ENCODE data around the gene SYNE1.
"Not testable (repeated sequence)": the region's sequence is repeated elsewhere in the genome, so short reads cannot be mapped to it uniquely, and the experiment has no call there.

SYNE1 gene

DNA sequence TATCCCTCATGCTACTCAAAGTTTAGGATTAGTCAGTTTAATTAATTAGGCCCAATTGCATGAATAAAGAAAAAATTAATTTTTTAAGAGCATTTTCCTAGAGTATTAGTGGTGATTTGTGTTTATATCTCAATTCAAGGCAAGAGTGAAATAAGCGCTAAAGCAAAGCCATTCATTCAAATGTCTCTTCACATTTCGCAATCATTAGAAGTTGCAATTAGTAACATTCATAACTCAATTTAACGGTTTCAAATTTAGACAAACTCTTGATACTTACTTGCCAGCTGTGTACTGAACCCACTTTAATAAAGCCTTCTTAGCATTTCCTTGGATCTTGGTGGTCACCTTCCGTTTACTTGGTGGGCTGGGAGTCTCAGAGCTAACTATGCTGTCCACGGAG lies 127.2 kb downstream of the SYNE1 start:
- Histone ChIP-seq H3K9me3 (ENCODE audit: control insufficient read depth, low read depth, low read length) (no peaks in the 10 kb centered on the region), H3K4me1 (ENCODE audit: control insufficient read depth, low read depth, low read length) (no peaks in the 10 kb centered on the region), H3K9ac (ENCODE audit: low read length) (no peak overlapping the region), H3K36me3 (ENCODE audit: control insufficient read depth, low read depth, low read length) (no peaks in the 10 kb centered on the region), H3K27me3 (ENCODE audit: control insufficient read depth, insufficient read depth, low read length) (no peaks in the 10 kb centered on the region), H3K27ac (ENCODE audit: low read length) (no peak overlapping the region), H3K4me3 (ENCODE audit: low read length) (no peak overlapping the region)

- Histone ChIP-seq H3K36me3 (ENCODE audit: control insufficient read depth, low read depth, low read length) (no peaks in the 10 kb centered on the region), H3K4me1 (ENCODE audit: control insufficient read depth, low read depth, low read length) (no peaks in the 10 kb centered on the region), H3K9me3 (ENCODE audit: control insufficient read depth, low read depth, low read length) (no peaks in the 10 kb centered on the region), H3K9ac (ENCODE audit: low read length) (no peak overlapping the region), H3K4me3 (ENCODE audit: low read length) (no peak overlapping the region), H3K27ac (ENCODE audit: low read length) (no peak overlapping the region), H3K27me3 (ENCODE audit: control insufficient read depth, insufficient read depth, low read length) (no peaks in the 10 kb centered on the region)
Observed at GRCh38 chr6:152508477-152508876, 128.7 kb downstream of the SYNE1 start.

DNA sequence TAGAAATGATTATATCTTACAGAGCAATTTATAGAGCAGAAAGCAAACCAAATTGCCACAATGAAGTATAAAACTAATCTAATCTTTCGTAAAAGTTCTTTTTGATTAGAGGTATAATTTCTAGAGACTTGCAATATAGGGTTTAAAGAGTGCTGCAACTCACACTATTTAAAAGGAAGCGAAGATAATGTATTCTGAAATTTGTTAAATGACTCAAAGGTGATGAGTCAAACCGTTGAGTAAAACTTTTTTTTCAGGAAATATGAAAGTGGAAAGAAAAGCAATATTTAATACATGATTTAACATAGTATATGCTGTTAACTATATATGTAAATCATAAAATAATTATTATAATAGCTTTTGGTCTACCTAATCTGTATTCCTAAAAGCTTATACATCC lies 133.6 kb downstream of the SYNE1 start:
- no peaks in the 10 kb centered on the region for H3K9me3 ChIP-seq (ENCODE audit: control insufficient read depth, low read depth, low read length)
- H3K27me3 ChIP-seq (ENCODE audit: control insufficient read depth, insufficient read depth, low read length): no peaks in the 10 kb centered on the region
- H3K9ac ChIP-seq (ENCODE audit: low read length): no peak overlapping the region
- no peaks in the 10 kb centered on the region for H3K4me1 ChIP-seq (ENCODE audit: control insufficient read depth, low read depth, low read length)
- no peaks in the 10 kb centered on the region for H3K36me3 ChIP-seq (ENCODE audit: control insufficient read depth, low read depth, low read length)
- no peak overlapping the region for H3K27ac ChIP-seq (ENCODE audit: low read length)
- no peak overlapping the region for H3K4me3 ChIP-seq (ENCODE audit: low read length)

DNA sequence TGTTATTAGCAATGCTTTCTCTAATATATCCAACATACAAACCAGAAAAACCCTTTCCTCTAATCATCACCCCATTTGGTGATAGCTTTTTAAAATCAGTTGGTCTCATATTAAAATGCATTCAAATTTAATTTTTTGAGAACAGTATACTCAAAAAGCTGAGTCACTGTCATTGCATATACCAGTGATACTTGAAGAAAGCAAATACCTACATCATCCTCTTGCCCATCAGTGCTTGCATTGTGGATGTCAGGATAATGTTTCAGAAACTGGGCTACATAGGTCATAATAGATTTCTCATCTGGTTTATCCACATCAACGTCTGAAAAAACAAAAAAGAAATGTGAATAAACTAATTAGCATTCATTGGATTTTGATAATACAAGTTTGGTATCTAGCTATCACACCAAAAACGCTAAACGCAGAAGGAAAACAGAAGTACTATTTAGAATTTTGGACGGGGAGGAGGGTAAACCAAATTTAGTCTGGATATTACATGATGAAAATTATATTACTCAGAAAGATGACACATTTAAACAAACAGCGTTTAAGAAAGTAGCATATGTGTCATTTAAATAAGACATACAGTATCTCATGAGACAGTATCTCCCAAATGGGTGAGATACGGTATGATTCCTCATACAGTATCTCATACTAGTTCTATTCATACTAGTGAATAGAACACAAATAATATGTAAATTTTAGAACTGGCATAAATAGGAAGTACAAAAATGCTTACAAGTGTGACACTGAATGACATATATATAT lies 134.6 kb downstream of the SYNE1 start:
- no peaks in the 10 kb centered on the region for H3K4me1 ChIP-seq (ENCODE audit: control insufficient read depth, low read depth, low read length)
- H3K36me3 ChIP-seq (ENCODE audit: control insufficient read depth, low read depth, low read length): no peaks in the 10 kb centered on the region
- H3K9ac ChIP-seq (ENCODE audit: low read length): no peak overlapping the region
- H3K27me3 ChIP-seq (ENCODE audit: control insufficient read depth, insufficient read depth, low read length): no peaks in the 10 kb centered on the region
- no peak overlapping the region for H3K4me3 ChIP-seq (ENCODE audit: low read length)
- H3K9me3 ChIP-seq (ENCODE audit: control insufficient read depth, low read depth, low read length): no peaks in the 10 kb centered on the region
- H3K27ac ChIP-seq (ENCODE audit: low read length): no peak overlapping the region

- Histone ChIP-seq H3K9ac (ENCODE audit: low read length) (no peak overlapping the region), H3K36me3 (ENCODE audit: control insufficient read depth, low read depth, low read length) (no peaks in the 10 kb centered on the region), H3K4me1 (ENCODE audit: control insufficient read depth, low read depth, low read length) (no peaks in the 10 kb centered on the region)
Observed at GRCh38 chr6:152499931-152500330, 137.2 kb downstream of the SYNE1 start.

GRCh38 chr6:152496731-152497130 lies 140.4 kb downstream of the SYNE1 start:
- Histone ChIP-seq H3K27ac (ENCODE audit: low read length) (no peak overlapping the region), H3K27me3 (ENCODE audit: control insufficient read depth, insufficient read depth, low read length) (no peaks in the 10 kb centered on the region), H3K36me3 (ENCODE audit: control insufficient read depth, low read depth, low read length) (no peaks in the 10 kb centered on the region), H3K9me3 (ENCODE audit: control insufficient read depth, low read depth, low read length) (no peaks in the 10 kb centered on the region), H3K4me1 (ENCODE audit: control insufficient read depth, low read depth, low read length) (no peaks in the 10 kb centered on the region), H3K4me3 (ENCODE audit: low read length) (no peak overlapping the region), H3K9ac (ENCODE audit: low read length) (no peak overlapping the region)

More at GRCh38 chr6:152499931-152500330, 137.2 kb downstream of the SYNE1 start:
- Histone ChIP-seq H3K4me3 (ENCODE audit: low read length) (no peak overlapping the region), H3K9me3 (ENCODE audit: control insufficient read depth, low read depth, low read length) (no peaks in the 10 kb centered on the region), H3K27me3 (ENCODE audit: control insufficient read depth, insufficient read depth, low read length) (no peaks in the 10 kb centered on the region), H3K27ac (ENCODE audit: low read length) (no peak overlapping the region)

GRCh38 chr6:152495456-152495855 lies 141.7 kb downstream of the SYNE1 start:
- not testable (repeated sequence) for H3K4me1 ChIP-seq (ENCODE audit: control insufficient read depth, low read depth, low read length); H3K4me3 ChIP-seq (ENCODE audit: low read length); H3K27me3 ChIP-seq (ENCODE audit: control insufficient read depth, insufficient read depth, low read length)

GRCh38 chr6:152492281-152492680 lies 144.9 kb downstream of the SYNE1 start:
- H3K36me3 ChIP-seq (ENCODE audit: control insufficient read depth, low read depth, low read length); H3K9me3 ChIP-seq (ENCODE audit: control insufficient read depth, low read depth, low read length); H3K9ac ChIP-seq (ENCODE audit: low read length); H3K4me3 ChIP-seq (ENCODE audit: low read length); H3K27me3 ChIP-seq (ENCODE audit: control insufficient read depth, insufficient read depth, low read length); H3K27ac ChIP-seq (ENCODE audit: low read length); H3K4me1 ChIP-seq (ENCODE audit: control insufficient read depth, low read depth, low read length): not testable (repeated sequence)

More at GRCh38 chr6:152495456-152495855, 141.7 kb downstream of the SYNE1 start:
- H3K9me3 ChIP-seq (ENCODE audit: control insufficient read depth, low read depth, low read length); H3K9ac ChIP-seq (ENCODE audit: low read length); H3K27ac ChIP-seq (ENCODE audit: low read length); H3K36me3 ChIP-seq (ENCODE audit: control insufficient read depth, low read depth, low read length): not testable (repeated sequence)

- not testable (repeated sequence) for H3K4me1 ChIP-seq (ENCODE audit: control insufficient read depth, low read depth, low read length); H3K27ac ChIP-seq (ENCODE audit: low read length); H3K4me3 ChIP-seq (ENCODE audit: low read length); H3K36me3 ChIP-seq (ENCODE audit: control insufficient read depth, low read depth, low read length); H3K9ac ChIP-seq (ENCODE audit: low read length); H3K9me3 ChIP-seq (ENCODE audit: control insufficient read depth, low read depth, low read length); H3K27me3 ChIP-seq (ENCODE audit: control insufficient read depth, insufficient read depth, low read length)
Observed at GRCh38 chr6:152491501-152491900, 145.7 kb downstream of the SYNE1 start.

DNA sequence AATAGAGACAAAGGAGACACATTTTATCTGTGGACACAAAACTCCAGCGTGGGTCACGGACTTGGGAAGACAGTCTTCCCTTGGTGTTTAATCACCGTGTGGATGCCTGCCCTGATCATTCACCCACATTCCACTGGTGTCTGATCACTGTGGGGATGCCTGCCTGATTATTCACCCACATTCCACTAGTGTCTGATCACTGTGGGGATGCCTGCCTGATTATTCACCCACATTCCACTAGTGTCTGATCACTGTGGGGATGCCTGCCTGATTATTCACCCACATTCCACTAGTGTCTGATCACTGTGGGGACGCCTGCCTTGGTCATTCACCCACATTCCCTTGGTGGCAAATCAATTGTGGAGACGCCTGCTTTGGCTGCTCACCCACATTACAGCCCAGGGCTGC lies 146.2 kb downstream of the SYNE1 start:
- H3K4me1 ChIP-seq (ENCODE audit: control insufficient read depth, low read depth, low read length); H3K9me3 ChIP-seq (ENCODE audit: control insufficient read depth, low read depth, low read length); H3K27ac ChIP-seq (ENCODE audit: low read length); H3K27me3 ChIP-seq (ENCODE audit: control insufficient read depth, insufficient read depth, low read length); H3K4me3 ChIP-seq (ENCODE audit: low read length); H3K36me3 ChIP-seq (ENCODE audit: control insufficient read depth, low read depth, low read length); H3K9ac ChIP-seq (ENCODE audit: low read length): not testable (repeated sequence)

- H3K4me3 ChIP-seq (ENCODE audit: low read length): no peak overlapping the region
- no peaks in the 10 kb centered on the region for H3K36me3 ChIP-seq (ENCODE audit: control insufficient read depth, low read depth, low read length)
- H3K9ac ChIP-seq (ENCODE audit: low read length): no peak overlapping the region
- H3K9me3 ChIP-seq (ENCODE audit: control insufficient read depth, low read depth, low read length): no peaks in the 10 kb centered on the region
- no peaks in the 10 kb centered on the region for H3K27me3 ChIP-seq (ENCODE audit: control insufficient read depth, insufficient read depth, low read length)
- no peak overlapping the region for H3K27ac ChIP-seq (ENCODE audit: low read length)
- H3K4me1 ChIP-seq (ENCODE audit: control insufficient read depth, low read depth, low read length): no peaks in the 10 kb centered on the region
Observed at GRCh38 chr6:152484806-152485205, 152.4 kb downstream of the SYNE1 start.

GRCh38 chr6:152482289-152482688 lies 154.9 kb downstream of the SYNE1 start:
- Histone ChIP-seq H3K27ac (ENCODE audit: low read length) (no peak overlapping the region), H3K4me1 (ENCODE audit: control insufficient read depth, low read depth, low read length) (no peaks in the 10 kb centered on the region), H3K36me3 (ENCODE audit: control insufficient read depth, low read depth, low read length) (no peaks in the 10 kb centered on the region), H3K4me3 (ENCODE audit: low read length) (no peak overlapping the region), H3K9ac (ENCODE audit: low read length) (no peak overlapping the region), H3K27me3 (ENCODE audit: control insufficient read depth, insufficient read depth, low read length) (no peaks in the 10 kb centered on the region), H3K9me3 (ENCODE audit: control insufficient read depth, low read depth, low read length) (no peaks in the 10 kb centered on the region)
